ENCODE measurements around the gene THADA. TPM values are rescaled to one million over a fixed set of nuclear protein-coding genes. Genes with fewer than 3 reads are reported as not detected.

THADA gene
- total RNA-seq, 1 experiment from 2014 or later, result 20.1 TPM

DNA sequence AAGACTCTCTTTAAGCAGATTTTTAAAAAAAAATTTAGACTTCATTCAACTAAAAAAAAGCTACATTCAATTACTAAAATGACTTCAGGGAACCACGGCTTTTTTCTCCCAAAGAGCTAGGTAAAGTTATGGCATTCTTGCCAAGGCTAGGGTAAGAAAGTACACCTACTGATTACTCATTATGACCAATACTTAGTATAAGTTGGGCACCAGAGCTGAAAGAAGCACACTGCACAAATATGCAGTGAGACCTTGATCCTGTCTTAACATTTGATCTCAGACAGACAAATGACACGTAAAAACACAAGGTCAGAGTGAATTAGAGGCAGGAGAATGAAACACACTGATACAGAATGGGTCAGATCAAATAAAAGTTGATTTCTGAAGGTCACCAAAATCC is 88.7 kb downstream of the THADA start:
- no peaks in the 10 kb centered on the region for H3K9me3 Mint-ChIP-seq
- H4K8ac ChIP-seq (replicated peaks; ENCODE audit: insufficient read length, low read depth, low read length), result no peak overlapping the region
- no peak overlapping the region for H3K56ac ChIP-seq (ENCODE audit: insufficient read length, low read depth, low read length)
- no peak overlapping the region for H4K91ac ChIP-seq (ENCODE audit: insufficient read length, low read depth, low read length)
- no peaks in the 10 kb centered on the region for H3K23me2 ChIP-seq (ENCODE audit: insufficient read length, low read depth, low read length, poor library complexity, severe bottlenecking)
- no peaks in the 10 kb centered on the region for H3K79me1 ChIP-seq (ENCODE audit: insufficient read depth, low read depth, low read length, poor library complexity, severe bottlenecking)
- no peaks in the 10 kb centered on the region for H4K20me1 ChIP-seq (ENCODE audit: control insufficient read depth, insufficient read depth, insufficient read length)
- H3K36me3 Mint-ChIP-seq (ENCODE audit: insufficient read depth in 1 of 3, low read depth in 3 of 3), result peaks cover 4 to 16% (median 8%) of the 10 kb centered on the region in 3 experiments; a peak in 6 of 7 replicates
- no peak overlapping the region for H3K4me2 ChIP-seq (ENCODE audit: insufficient read depth, insufficient read length, low read length)
- H2BK12ac ChIP-seq (ENCODE audit: insufficient read length, low read depth, low read length), result no peak overlapping the region
- H4K5ac ChIP-seq (ENCODE audit: insufficient read length, low read depth, low read length), result no peak overlapping the region
- no peaks in the 10 kb centered on the region for H3K4me1 ChIP-seq (ENCODE audit: insufficient read depth, low read length)
- H3K9me3 ChIP-seq (ENCODE audit: control insufficient read depth, low read depth, low read length), result no peaks in the 10 kb centered on the region
- no peak overlapping the region for H2AFZ ChIP-seq (ENCODE audit: low read length)
- H3K27ac ChIP-seq (ENCODE audit: insufficient read length, low read depth, low read length), result no peak overlapping the region
- no peaks in the 10 kb centered on the region for H3K79me2 ChIP-seq (ENCODE audit: insufficient read depth, low read length)
- no peak overlapping the region for H2BK15ac ChIP-seq (ENCODE audit: low read depth, low read length)
- no peak overlapping the region for H2BK120ac ChIP-seq (ENCODE audit: low read depth, low read length, poor library complexity, severe bottlenecking)
- no peak overlapping the region for H3K27ac Mint-ChIP-seq
- H2BK5ac ChIP-seq (ENCODE audit: insufficient read length, low read length), result no peak overlapping the region
- no peak overlapping the region for H2AK5ac ChIP-seq (ENCODE audit: insufficient read length, low read length)
- no CpG with 5 or more reads among the region's 2 CpGs for WGBS (ENCODE audit: extremely low coverage, insufficient read length, low lambda C conversion rate)
- H3K14ac ChIP-seq (ENCODE audit: insufficient read depth, low read length), result no peak overlapping the region
- H3K18ac ChIP-seq (ENCODE audit: insufficient read length, low read depth, low read length), result no peak overlapping the region
- H3K4me3 Mint-ChIP-seq, result no peak overlapping the region
- no peak overlapping the region for H3K4ac ChIP-seq (ENCODE audit: low read depth, low read length)
- TF ChIP-seq CTCF (conservative IDR thresholded peaks at IDR 0.05), result no peak
- no peak for DNase-seq
- H3K4me1 Mint-ChIP-seq, result peaks cover 7 to 8% of the 10 kb centered on the region in 2 experiments
- H3T11ph ChIP-seq (ENCODE audit: low read length), result no peak overlapping the region
- H3K27me3 Mint-ChIP-seq (ENCODE audit: low read depth), result no peaks in the 10 kb centered on the region
- H3K23ac ChIP-seq (ENCODE audit: insufficient read length, low read depth, low read length), result no peak overlapping the region
- no peaks in the 10 kb centered on the region for H3K27me3 ChIP-seq (ENCODE audit: insufficient read depth, low read length)
- H3K9ac ChIP-seq (ENCODE audit: extremely low read depth, insufficient read length, low read length), result no peak overlapping the region
- H2BK20ac ChIP-seq (ENCODE audit: low read depth, low read length, poor library complexity, severe bottlenecking), result no peak overlapping the region

Measured in H9 (cell line).